Spleen (tissue), 7 donors: Measurements from ENCODE around the gene TEKT5.

Experiments used
- POLR2A ChIP-seq, 3 donors: fragments of 450-650 bp; IDR thresholded peaks; one replicate each; pipeline ENCODE4 v1.5.1; 2017; ENCODE audit warnings: antibody characterized with exemption in 3 of 3, mild to moderate bottlenecking in 1 of 3
- TF ChIP-seq, protein P1 (sequence below), 11 experiments: fragments of 200-600 bp in 7 of 11; fragments of 450-650 bp in 4 of 11; sonication (generic) in 4 of 11; IDR thresholded peaks in 8 of 11; conservative IDR thresholded peaks in 3 of 11; 1 replicate in 7 of 11; 2 replicates in 4 of 11; pipeline versions ENCODE4 v1.4.0 to v1.8.0; 2016 to 2021; ENCODE audit warnings: antibody characterized with exemption in 11 of 11, inconsistent platforms in 4 of 11, mild to moderate bottlenecking in 1 of 11
- donor health status: DM: no; HTN: no; CAD: no; lungs with moderate emphysema.
- donor health status: DM: no; HTN: no; CAD: no.
- donor health status: DM: no; HTN: no; CAD: no.

DNA sequence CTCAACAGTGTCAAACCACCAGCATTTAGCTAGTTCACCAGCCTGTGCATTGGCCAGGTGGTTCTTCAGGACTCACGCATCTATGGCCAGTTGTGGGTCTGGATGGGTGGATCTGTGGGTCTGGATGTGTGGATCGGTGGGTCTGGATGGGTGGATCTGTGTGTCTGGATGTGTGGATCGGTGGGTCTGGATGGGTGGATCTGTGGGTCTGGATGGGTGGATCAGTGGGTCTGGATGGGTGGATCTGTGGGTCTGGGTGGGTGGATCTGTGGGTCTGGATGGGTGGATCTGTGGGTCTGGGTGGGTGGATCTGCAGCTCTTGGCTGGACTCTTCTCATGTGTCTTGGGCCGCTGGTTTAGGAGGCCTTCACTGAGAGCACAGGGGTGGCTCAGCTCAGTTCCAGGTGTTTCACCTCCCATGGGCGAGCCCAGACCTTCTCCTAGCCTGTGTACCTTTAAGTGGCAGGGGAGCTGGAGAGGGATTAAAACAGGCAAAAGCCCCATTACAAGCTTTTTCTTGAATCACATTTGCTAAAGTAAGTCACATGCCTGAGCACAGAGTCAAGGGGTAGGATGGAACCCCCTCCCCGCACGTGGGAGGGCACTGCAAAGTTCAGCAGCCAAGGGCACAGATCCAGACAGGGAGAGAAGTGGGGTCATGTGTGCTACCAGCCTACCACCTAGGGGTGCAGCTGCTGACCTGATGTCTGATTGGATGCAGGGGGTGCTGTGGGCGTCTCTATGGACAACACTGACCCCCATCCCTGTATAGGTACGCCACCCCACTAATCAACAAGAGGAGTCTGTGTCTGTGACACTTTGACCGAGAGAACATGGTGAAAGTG lies 45.5 kb upstream of the TEKT5 start:
- TF ChIP-seq, protein P1, sequence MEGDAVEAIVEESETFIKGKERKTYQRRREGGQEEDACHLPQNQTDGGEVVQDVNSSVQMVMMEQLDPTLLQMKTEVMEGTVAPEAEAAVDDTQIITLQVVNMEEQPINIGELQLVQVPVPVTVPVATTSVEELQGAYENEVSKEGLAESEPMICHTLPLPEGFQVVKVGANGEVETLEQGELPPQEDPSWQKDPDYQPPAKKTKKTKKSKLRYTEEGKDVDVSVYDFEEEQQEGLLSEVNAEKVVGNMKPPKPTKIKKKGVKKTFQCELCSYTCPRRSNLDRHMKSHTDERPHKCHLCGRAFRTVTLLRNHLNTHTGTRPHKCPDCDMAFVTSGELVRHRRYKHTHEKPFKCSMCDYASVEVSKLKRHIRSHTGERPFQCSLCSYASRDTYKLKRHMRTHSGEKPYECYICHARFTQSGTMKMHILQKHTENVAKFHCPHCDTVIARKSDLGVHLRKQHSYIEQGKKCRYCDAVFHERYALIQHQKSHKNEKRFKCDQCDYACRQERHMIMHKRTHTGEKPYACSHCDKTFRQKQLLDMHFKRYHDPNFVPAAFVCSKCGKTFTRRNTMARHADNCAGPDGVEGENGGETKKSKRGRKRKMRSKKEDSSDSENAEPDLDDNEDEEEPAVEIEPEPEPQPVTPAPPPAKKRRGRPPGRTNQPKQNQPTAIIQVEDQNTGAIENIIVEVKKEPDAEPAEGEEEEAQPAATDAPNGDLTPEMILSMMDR (IDR thresholded peaks at IDR 0.05 in 8 of 11, conservative IDR thresholded peaks at IDR 0.05 in 3 of 11): no peak
- no peak for TF ChIP-seq POLR2A (IDR thresholded peaks at IDR 0.05)
